SKM-1 treated with dmso at 0.1 percent for 144 hours (cell line): Measurements from ENCODE around the gene TMEM129.

ENCODE experiments used
- DNase-seq: peaks from one replicate; lab custom pipeline; 2025; ENCODE audit not compliant: unreplicated experiment; lab: John Stamatoyannopoulos, UW

Gene TMEM129

DNA sequence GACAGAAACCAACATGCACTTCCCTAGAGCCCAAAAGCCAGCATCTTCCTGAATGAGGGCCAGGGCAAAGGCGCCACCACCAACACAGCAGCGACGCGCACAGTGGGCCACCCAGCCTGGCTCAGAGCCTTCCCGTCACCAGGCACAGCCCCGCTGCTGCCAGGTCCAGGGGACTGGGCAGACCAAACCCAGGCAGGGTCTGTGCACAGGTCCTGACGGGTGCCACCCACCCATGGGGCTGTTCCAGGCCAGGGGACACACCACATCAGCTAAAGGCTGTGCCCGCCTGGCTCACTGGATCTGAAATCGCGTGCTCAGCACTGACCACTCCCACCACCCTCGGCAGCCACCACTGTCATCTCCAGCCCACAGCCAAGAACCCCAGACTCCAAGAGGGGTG lies 50.8 kb downstream of the TMEM129 start:
- no peak for DNase-seq

GRCh38 chr4:1669850-1670249 lies 51.3 kb downstream of the TMEM129 start:
- DNase-seq = no peak

- no peak for DNase-seq
Measured at GRCh38 chr4:1669270-1669669, 51.9 kb downstream of the TMEM129 start.

GRCh38 chr4:1668488-1668840 lies 52.7 kb downstream of the TMEM129 start:
- DNase-seq = no peak

DNA sequence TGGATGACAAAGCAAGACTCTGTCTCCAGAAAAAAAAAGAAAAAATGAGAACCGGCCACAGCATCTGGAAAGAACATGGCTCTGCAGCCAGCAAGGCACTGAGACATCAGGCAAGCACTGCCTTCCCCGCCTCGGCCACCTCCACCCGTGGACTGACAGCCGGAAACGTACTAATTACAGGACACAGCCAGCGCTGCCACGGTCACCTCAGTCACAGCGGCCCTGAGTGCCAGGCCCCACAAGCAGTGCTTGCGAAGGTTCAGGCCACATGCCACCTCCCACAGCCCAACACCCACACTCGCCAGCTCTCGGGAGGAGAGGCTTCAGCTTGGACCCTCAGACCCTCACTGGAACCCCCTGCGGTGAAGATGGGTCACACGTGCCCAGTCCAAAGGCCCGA lies 53.9 kb downstream of the TMEM129 start:
- DNase-seq = no peak

- no peak for DNase-seq
Measured at GRCh38 chr4:1666391-1666790, 54.7 kb downstream of the TMEM129 start.
